ENCODE measurements around the gene MIA3. TPM values are rescaled to one million over a fixed set of nuclear protein-coding genes. Genes with fewer than 3 reads are reported as not detected.

MIA3 gene
- total RNA-seq, 1 donor, result 68.8 TPM

GRCh38 chr1:222583079-222583478 lies 34.8 kb upstream of the MIA3 start:
- Histone ChIP-seq H4K20me1 (ENCODE audit: insufficient read depth, low read length) (peaks cover 3% of the 10 kb centered on the region), H3K9me3 (ENCODE audit: low read depth, low read length) (no peaks in the 10 kb centered on the region), H3K4me2 (ENCODE audit: insufficient read depth, low read length) (no peak overlapping the region), H3K27ac (ENCODE audit: low read depth, low read length) (no peak overlapping the region), H3K79me2 (ENCODE audit: insufficient read depth, low read length) (peaks cover 24% of the 10 kb centered on the region), H3K4me1 (ENCODE audit: insufficient read depth, low read length) (peaks cover 7% of the 10 kb centered on the region), H3K36me3 (ENCODE audit: insufficient read depth, low read length) (peaks cover 33% of the 10 kb centered on the region), H2AFZ (ENCODE audit: low read length) (no peak overlapping the region), H3K27me3 (ENCODE audit: insufficient read depth, low read length) (no peaks in the 10 kb centered on the region), H3K4me3 (ENCODE audit: insufficient read depth, low read length) (no peak overlapping the region)
- DNase-seq (ENCODE audit: insufficient read length, low spot score, missing footprints), result no peak
- TF ChIP-seq, protein P1, sequence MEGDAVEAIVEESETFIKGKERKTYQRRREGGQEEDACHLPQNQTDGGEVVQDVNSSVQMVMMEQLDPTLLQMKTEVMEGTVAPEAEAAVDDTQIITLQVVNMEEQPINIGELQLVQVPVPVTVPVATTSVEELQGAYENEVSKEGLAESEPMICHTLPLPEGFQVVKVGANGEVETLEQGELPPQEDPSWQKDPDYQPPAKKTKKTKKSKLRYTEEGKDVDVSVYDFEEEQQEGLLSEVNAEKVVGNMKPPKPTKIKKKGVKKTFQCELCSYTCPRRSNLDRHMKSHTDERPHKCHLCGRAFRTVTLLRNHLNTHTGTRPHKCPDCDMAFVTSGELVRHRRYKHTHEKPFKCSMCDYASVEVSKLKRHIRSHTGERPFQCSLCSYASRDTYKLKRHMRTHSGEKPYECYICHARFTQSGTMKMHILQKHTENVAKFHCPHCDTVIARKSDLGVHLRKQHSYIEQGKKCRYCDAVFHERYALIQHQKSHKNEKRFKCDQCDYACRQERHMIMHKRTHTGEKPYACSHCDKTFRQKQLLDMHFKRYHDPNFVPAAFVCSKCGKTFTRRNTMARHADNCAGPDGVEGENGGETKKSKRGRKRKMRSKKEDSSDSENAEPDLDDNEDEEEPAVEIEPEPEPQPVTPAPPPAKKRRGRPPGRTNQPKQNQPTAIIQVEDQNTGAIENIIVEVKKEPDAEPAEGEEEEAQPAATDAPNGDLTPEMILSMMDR (IDR thresholded peaks at IDR 0.05; ENCODE audit: extremely low read depth, low read depth, low read length), result no peak

- H3K79me2 ChIP-seq (ENCODE audit: insufficient read depth, low read length), result peaks cover 41% of the 10 kb centered on the region
Observed at GRCh38 chr1:222586842-222587241, 31.1 kb upstream of the MIA3 start.

DNA sequence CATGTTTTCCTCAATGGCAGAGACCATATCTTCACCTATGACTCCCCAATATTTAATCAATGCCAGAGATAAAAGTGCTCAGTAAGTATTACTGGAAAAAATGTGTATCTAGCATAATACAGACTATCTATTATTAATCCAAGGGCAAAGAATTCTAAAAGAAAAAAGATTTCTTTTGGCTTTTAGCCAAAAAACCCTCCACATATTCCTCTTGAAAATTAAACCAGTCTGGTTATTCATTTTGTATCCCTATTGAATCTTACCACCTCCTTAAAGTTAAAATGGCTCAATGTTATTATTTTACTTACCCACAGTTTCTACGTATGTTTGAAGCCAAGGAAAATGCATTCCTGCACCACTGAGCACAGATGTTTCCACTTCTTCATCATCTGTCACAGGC lies 29.8 kb upstream of the MIA3 start:
- no peaks in the 10 kb centered on the region for H3K9me3 ChIP-seq (ENCODE audit: low read depth, low read length)
- H3K4me1 ChIP-seq (ENCODE audit: insufficient read depth, low read length), result peaks cover 26% of the 10 kb centered on the region
- no peak overlapping the region for H3K4me3 ChIP-seq (ENCODE audit: insufficient read depth, low read length)
- DNase-seq (ENCODE audit: insufficient read length, low spot score, missing footprints), result no peak
- H3K4me2 ChIP-seq (ENCODE audit: insufficient read depth, low read length), result peak overlapping the region; percentile 92
- no peak overlapping the region for H3K27ac ChIP-seq (ENCODE audit: low read depth, low read length)
- no peaks in the 10 kb centered on the region for H3K27me3 ChIP-seq (ENCODE audit: insufficient read depth, low read length)
- H4K20me1 ChIP-seq (ENCODE audit: insufficient read depth, low read length), result no peaks in the 10 kb centered on the region
- peaks cover 37% of the 10 kb centered on the region for H3K79me2 ChIP-seq (ENCODE audit: insufficient read depth, low read length)
- peaks cover 25% of the 10 kb centered on the region for H3K36me3 ChIP-seq (ENCODE audit: insufficient read depth, low read length)
- TF ChIP-seq, protein P1 (IDR thresholded peaks at IDR 0.05; ENCODE audit: extremely low read depth, low read depth, low read length), result no peak
- H2AFZ ChIP-seq (ENCODE audit: low read length), result no peak overlapping the region

More at GRCh38 chr1:222586842-222587241, 31.1 kb upstream of the MIA3 start:
- no peak overlapping the region for H3K4me2 ChIP-seq (ENCODE audit: insufficient read depth, low read length)
- no peak overlapping the region for H3K27ac ChIP-seq (ENCODE audit: low read depth, low read length)
- H4K20me1 ChIP-seq (ENCODE audit: insufficient read depth, low read length), result no peaks in the 10 kb centered on the region
- DNase-seq (ENCODE audit: insufficient read length, low spot score, missing footprints), result no peak
- H3K36me3 ChIP-seq (ENCODE audit: insufficient read depth, low read length), result peaks cover 33% of the 10 kb centered on the region
- H3K4me3 ChIP-seq (ENCODE audit: insufficient read depth, low read length), result no peak overlapping the region
- no peaks in the 10 kb centered on the region for H3K9me3 ChIP-seq (ENCODE audit: low read depth, low read length)
- TF ChIP-seq, protein P1 (IDR thresholded peaks at IDR 0.05; ENCODE audit: extremely low read depth, low read depth, low read length), result no peak
- no peaks in the 10 kb centered on the region for H3K27me3 ChIP-seq (ENCODE audit: insufficient read depth, low read length)
- H2AFZ ChIP-seq (ENCODE audit: low read length), result no peak overlapping the region
- peaks cover 25% of the 10 kb centered on the region for H3K4me1 ChIP-seq (ENCODE audit: insufficient read depth, low read length)

- Histone ChIP-seq H3K4me3 (ENCODE audit: insufficient read depth, low read length) (peak within 1 kb of the TSS; percentile 94), H3K9me3 (ENCODE audit: low read depth, low read length) (no peaks in the 10 kb centered on the region)
Observed at GRCh38 chr1:222589462-222590302, 28.2 kb upstream of the MIA3 start, which contains the start of gene TAF1A. TSS of gene TAF1A (minus strand) at chr1:222589933.

More at GRCh38 chr1:222589462-222590302, 28.2 kb upstream of the MIA3 start, which contains the start of gene TAF1A:
- Histone ChIP-seq H4K20me1 (ENCODE audit: insufficient read depth, low read length) (no peaks in the 10 kb centered on the region), H3K27me3 (ENCODE audit: insufficient read depth, low read length) (no peaks in the 10 kb centered on the region), H3K4me1 (ENCODE audit: insufficient read depth, low read length) (peaks cover 26% of the 10 kb centered on the region), H3K4me2 (ENCODE audit: insufficient read depth, low read length) (peak within 1 kb of the TSS; percentile 92), H3K27ac (ENCODE audit: low read depth, low read length) (peak within 1 kb of the TSS; percentile 83), H3K79me2 (ENCODE audit: insufficient read depth, low read length) (peaks cover 37% of the 10 kb centered on the region), H3K36me3 (ENCODE audit: insufficient read depth, low read length) (peaks cover 15% of the 10 kb centered on the region), H2AFZ (ENCODE audit: low read length) (peak within 1 kb of the TSS; percentile 89)
- TF ChIP-seq, protein P1 (IDR thresholded peaks at IDR 0.05; ENCODE audit: extremely low read depth, low read depth, low read length), result no peak
- DNase-seq (ENCODE audit: insufficient read length, low spot score, missing footprints), result peak; percentile 84
